ENCODE results near the gene UPK3A.
A peak's percentile ranks its signal among the peaks of the same experiment; 100 is the strongest.
"Not testable (repeated sequence)": the region's sequence is repeated elsewhere in the genome, so short reads cannot be mapped to it uniquely, and the experiment has no call there.

UPK3A gene

GRCh38 chr22:45310331-45310976 is 25.7 kb downstream of the UPK3A start:
- DNase-seq, result no peak

DNA sequence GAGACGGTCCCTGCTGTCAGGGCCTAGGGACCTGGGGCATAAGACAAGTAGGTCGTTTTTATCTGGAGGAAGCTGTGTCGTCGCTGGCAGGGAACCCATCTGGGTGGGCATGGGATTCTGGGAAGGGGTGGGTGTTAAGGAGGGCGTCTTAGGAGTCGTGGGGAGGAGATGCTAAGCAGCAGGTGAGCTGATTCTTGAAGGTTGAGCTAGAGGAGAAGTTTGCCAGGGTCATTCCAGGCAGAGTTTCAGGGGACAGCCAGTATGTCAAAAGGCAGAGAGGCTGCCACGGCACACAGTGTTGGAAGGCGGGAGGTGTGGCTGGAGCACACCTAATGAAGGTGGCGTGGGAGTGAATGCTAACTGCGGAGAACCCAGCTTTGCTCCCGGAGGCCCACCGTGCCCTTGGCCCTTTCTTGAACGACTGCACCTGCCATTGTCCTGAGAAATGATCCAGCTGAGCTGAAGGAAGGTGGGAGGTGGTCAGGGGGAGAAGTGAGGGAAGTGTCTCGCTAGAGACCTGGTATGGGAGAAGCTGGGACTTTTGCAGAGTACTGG is 26.3 kb downstream of the UPK3A start:
- DNase-seq, result no peak

DNA sequence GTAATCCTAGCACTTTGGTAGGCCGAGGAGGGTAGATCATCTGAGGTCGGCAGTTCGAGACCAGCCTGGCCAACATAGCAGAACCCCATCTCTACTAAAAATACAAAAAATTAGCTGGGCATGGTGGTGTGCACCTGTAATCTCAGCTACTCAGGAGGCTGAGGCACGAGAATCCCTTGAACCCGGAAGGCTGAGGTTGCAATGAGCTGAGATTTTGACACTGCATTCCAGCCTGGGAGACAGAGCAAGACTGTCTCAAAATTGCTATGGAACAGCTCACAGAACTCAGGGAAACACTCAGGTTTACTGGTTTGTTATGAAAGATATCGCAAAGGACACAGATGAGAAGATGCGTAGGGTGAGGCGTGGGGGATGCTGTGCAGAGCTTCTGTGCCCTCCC is 27.7 kb downstream of the UPK3A start:
- DNase-seq, result no peak

DNA sequence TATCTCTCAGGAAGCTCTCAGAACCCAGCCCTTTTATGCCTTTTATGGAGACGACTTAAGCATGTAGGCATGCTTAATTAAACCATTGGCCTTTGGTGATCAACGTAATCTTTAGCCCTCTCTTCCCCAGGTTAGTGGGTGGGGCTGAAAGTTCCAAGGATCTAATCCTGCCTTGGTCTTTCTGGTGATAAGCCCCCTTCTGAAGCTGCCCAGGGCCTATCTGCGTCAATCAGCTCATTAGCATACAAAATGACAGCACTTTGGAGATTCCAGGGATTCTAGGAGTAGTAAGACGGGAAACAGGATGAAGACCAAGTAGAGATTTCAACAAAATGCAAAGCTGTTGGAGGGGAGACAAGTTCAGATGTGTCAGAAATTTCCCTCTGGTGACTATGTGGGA is 28.1 kb downstream of the UPK3A start:
- no peak for DNase-seq

DNA sequence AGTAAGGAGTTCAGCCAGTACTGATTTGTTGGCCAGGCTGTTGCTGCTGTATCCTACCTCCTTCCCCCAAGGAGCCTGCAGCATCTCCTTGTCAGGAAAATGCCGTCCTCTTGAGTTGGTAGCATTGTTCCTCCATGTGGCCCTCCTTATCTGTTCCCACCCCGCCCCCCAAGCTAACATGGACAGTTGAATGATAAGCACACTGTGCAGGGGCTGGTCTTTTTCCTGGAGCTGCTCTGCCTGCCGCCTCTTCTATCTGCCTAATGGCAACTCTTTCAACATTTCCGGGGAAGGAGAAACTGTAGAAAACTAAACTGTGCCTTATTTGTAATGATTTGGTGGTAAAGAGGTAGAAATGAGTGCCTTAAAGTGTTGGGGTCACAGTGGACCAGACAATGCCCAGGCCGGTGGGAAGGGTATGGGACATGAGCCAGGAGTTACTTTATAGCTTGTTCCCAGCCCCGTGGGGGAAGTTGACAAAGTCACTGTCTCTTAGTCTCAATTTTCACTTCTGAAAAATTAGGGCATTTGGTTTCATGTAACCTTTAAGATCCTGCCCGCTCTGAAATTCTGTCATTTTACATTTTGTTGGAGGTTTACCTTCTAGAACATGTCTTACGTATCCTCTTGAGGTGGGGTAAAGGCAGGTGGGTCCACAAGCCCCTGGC is 29.4 kb downstream of the UPK3A start:
- DNase-seq, result no peak

DNA sequence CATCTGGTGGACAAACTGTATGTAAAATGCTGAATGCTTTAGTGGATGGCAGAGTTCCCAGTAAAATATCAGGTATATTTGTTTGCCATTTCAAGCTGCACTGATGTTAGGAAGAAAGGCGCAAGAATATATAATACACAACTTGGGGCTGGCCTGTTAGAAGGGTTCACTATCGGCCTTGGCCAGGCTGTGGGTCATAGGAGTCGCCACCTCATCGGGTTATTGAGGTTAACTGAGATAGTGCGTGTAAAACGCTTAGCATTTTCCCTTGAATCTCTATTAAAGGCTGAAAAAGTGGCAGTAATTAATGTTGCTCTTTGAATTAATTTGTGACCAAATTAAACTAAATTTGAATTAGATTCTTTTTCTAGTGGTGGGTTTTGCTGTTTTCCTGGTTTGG is 30.0 kb downstream of the UPK3A start:
- no peak for DNase-seq

GRCh38 chr22:45316796-45317526 is 32.2 kb downstream of the UPK3A start:
- no peak for DNase-seq

GRCh38 chr22:45317551-45318167 is 32.9 kb downstream of the UPK3A start:
- DNase-seq, result no peak

- DNase-seq, result peak; percentile 56
These were observed 33.4 kb downstream of the UPK3A start for GRCh38 chr22:45318168-45318557.

DNA sequence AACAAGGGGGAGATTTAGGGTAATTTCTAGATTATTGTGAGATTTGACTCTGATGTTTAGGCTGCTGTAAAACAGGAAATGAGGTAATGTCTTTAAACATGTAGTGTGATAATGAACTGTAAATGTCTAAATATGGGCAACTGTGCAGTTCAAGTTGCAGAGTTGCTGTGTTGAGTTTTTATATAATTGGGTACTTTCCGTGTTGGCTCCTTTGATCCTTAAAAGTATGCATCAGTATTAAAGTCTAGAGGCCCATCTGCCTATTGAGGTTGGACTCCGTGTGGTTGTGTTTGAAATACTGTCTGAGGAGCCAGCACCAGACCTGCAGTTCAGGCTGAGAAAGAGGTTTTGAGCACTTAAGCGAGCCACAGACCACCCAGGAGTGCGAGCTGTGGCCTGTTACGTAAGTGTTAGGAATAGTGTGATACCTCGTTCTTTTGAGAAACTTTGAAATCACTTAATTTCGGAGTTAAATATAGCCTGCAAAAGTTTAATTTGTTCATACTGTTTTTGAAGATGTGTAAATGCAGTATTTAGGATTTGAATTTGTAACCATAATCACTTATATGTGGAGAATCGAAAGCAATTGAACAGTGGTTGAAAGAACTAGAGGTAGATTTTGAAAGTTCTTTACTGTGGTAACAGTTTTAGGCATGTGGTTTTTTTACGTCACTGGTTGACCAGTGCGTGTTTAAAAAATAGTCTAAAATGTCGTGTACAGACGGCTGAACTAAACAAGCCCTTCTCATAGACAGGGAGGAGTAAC is 34.0 kb downstream of the UPK3A start:
- DNase-seq, result no peak

GRCh38 chr22:45319324-45319685 is 34.6 kb downstream of the UPK3A start:
- no peak for DNase-seq

DNA sequence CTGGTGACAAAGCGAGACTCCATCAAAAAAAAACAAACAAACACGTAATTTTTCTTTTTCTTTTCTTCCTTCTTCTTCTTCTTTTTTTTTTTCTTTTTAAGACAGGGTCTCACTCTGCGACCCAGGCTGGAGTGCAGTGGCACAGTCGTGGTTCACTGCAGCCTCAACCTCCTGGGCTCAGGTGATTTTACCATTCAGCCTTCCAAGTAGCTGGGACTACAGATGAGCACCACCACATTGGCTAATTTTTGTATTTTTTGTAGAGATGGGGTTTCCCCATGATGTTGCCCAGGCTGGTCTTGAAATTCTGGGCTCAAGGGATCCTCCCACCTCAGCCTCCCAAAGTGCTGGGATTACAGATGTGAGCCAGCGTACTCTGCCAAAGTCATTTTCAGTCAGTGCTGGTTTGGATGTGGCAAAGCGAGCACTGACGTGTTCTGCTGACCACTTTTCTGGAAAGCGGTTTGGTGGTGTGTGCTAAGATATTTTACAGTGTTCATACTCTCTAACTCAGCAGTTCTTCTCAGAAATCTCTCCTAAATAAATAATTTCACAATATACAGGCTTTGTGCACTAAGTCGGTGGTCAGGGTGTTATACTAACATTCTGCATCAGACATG is 35.7 kb downstream of the UPK3A start:
- no peak for DNase-seq

- DNase-seq, result no peak
These were observed 37.1 kb downstream of the UPK3A start for GRCh38 chr22:45321827-45322226.

GRCh38 chr22:45322873-45323525 is 38.2 kb downstream of the UPK3A start:
- no peak for DNase-seq

- no peak for DNase-seq
These were observed 38.9 kb downstream of the UPK3A start for GRCh38 chr22:45323695-45324094.

GRCh38 chr22:45324311-45324711 is 39.6 kb downstream of the UPK3A start:
- DNase-seq, result no peak

DNA sequence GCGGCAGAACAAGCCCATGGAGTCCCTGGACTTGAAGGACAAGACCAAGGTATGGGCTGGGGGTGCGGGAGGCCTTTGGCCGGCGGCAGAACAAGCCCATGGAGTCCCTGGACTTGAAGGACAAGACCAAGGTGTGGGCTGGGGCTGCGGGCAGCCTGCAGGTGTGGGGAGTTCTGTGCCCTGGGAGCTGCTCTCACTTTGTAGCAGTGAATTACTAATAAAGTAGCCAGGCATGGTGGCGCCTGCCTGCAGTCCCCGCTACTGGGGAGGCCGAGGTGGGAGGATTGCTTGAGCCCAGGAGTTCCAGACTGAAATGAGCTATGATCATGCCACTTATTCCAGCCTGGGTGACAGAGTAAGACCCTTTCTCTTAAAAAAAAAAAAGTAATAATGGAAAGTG is 43.5 kb downstream of the UPK3A start:
- not testable (repeated sequence) for DNase-seq

DNA sequence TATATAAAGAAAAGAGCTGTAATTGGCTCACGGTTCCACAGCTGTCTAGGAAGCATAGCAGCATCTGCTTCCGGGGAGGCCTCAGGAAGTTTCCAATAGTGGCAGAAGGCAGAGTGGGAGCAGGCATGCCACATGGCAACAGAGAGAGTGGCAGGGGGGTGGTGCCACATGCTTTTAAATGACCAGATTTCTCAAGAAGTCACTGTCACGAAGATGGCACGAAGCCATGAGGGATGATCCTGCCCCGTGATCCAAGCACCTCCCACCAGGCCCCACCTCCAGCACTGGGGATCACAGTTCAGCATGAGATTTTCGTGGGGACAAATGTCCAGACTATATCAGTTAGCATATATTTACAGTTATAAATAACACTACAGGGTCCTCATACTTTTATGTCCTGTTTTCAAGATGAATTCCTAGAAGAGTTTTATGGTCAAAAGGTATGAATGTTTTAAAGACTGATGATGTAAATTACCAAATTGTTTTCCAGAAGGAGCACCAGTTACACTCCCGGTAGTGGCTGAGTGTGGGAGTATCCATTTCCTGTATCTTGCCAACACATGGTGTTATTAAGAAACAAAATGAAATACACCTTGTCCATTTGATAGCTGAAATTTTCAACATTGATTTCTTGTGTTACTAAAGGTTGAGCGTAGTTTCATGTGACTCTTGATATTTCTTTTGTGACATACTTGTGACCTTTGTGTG is 44.2 kb downstream of the UPK3A start:
- no peak for DNase-seq

- DNase-seq, result no peak
These were observed 44.8 kb downstream of the UPK3A start for GRCh38 chr22:45329530-45329936.

DNA sequence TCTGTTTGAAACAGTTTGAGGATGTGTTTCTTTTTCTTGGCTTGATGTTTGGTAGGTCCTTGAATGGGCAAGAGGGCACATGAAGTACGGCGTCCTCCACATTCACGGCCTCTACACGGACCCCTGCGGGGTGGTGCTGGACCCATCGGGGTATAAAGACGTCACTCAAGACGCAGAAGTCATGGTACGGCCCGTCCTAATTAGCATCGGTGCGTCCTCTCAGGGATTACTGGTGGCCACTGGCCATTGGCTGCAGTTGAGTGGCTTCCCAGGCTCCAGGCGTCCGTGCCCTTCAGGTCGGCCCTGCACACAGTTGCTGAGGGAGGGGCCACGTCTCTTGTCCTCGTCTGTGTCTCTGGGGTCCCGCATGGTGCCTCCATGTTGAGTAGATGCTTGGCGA is 45.8 kb downstream of the UPK3A start:
- DNase-seq, result no peak

GRCh38 chr22:45331486-45331885 is 46.7 kb downstream of the UPK3A start:
- DNase-seq, result no peak
